Astrocyte of the spinal cord (primary cell): Measurements from ENCODE around the gene CD74.

Source experiments
- DNase-seq: peaks from one replicate; pipeline ENCODE4 v3.0.0; 2011; ENCODE audit warnings: low read depth, low spot score
- H3K4me3 ChIP-seq: 2 replicates; pipeline ENCODE4 v1.5.1; 2011; ENCODE audit warnings: low read depth, mild to moderate bottlenecking, low read length, moderate library complexity
- in situ Hi-C: cut with HindIII; loops from 2 replicates; pipeline ENCODE4 v1.10.0; 2017; ENCODE audit warnings: low sequenced_read_pairs
- TF ChIP-seq, protein P1 (sequence below): IDR thresholded peaks from 2 replicates; pipeline ENCODE4 v1.5.1; 2012; ENCODE audit warnings: low read depth, mild to moderate bottlenecking, low read length, inconsistent platforms

The CD74 gene

DNA sequence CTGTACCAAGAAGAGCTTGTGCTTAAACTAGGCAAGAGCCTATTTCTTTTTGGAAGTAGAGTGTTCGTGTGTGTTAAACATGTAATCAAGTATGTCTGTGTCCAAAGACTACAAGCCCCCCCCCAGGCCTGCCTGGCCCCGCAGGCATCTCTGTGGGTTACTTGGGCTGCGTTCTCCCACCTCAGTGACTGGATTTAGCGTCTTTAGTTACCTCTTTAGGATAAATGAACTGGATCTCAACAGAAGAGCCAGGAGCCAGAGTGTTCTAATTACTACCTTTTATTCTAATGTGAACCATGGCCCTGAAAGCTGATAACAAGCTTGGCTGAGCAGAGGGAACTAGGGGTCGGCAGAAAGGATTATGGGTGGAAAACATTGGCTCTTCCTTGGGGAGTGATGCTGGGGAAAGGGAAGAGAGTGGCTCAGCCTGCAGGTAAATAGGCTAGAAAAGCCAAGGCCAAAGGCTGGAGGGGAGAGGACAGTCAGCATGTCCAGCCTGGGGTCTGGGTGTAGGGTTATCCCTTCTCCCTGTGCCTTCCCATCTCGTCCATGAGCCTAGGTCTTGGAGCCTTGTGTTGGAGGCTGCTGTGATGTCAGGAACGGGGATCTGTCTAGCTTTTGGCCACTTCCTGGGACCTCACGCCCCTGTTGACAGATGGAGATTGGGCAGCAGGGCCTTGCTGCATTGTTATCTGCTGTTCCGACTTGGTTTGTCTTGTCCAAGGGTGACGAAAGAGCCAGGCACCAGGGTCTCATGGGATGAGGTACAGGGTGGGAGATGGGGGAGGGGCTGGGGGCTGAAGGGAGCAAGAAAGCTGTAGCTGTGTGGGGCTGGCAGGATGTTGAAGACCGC is 11.1 kb downstream of the CD74 start:
- in situ Hi-C loops: no loop called here
- DNase-seq: no peak
- H3K4me3 ChIP-seq: no peak overlapping the region
- TF ChIP-seq, protein P1, sequence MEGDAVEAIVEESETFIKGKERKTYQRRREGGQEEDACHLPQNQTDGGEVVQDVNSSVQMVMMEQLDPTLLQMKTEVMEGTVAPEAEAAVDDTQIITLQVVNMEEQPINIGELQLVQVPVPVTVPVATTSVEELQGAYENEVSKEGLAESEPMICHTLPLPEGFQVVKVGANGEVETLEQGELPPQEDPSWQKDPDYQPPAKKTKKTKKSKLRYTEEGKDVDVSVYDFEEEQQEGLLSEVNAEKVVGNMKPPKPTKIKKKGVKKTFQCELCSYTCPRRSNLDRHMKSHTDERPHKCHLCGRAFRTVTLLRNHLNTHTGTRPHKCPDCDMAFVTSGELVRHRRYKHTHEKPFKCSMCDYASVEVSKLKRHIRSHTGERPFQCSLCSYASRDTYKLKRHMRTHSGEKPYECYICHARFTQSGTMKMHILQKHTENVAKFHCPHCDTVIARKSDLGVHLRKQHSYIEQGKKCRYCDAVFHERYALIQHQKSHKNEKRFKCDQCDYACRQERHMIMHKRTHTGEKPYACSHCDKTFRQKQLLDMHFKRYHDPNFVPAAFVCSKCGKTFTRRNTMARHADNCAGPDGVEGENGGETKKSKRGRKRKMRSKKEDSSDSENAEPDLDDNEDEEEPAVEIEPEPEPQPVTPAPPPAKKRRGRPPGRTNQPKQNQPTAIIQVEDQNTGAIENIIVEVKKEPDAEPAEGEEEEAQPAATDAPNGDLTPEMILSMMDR: no peak

DNA sequence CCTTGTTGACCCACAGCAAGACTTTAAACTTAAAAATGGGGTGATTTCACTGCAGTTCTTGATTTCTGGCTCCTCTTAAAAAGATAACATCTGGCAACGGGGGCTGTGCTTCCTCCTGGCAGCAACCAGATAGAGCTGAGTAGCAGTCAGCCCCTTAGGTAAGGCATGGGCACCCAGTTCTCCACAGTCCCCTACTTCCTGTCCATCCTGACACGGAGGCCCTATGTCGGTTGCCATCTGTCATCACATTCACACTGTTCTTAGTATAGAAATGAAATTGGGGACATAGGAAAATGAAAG is 11.7 kb downstream of the CD74 start:
- no peak overlapping the region for H3K4me3 ChIP-seq
- DNase-seq: no peak
- in situ Hi-C loops: no loop called here
- TF ChIP-seq, protein P1: no peak

DNA sequence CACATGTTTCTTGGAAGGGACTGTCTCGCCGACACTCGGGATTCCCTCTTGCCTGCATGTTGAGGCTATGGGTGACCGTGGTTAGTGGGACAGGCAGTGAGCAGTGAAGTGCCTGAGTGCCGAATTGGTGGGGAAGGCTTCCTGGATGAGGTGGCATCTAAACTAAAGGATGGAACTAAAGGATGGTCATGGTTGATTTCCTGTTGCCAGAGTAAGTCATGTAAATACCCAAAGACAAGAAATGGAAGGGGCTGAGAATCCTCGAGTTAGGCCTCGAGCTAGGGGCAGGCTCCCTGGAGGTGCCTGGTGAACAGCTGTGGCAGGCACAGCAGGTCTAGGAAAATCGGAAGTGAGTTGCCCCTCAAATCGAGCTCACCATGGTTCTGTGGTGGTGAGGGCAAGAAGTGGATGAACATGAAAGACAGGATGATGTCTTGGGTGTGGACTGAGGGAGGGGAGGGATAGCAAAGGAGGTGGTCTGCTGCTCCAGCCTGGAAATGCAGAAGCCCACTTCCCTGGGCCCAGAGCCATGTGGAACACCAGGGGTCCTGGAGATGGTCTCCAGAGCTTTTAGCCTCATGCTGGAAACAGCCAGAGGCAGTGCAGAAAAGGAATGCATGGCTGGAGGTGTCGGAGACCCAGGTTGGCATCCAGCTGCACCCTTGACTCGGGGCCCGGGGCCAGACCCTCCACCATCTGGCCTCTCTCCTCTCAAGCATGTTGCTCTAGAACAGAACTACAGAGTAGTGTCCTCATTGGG is 12.2 kb downstream of the CD74 start:
- TF ChIP-seq, protein P1: no peak
- H3K4me3 ChIP-seq: no peak overlapping the region
- in situ Hi-C loops: no loop called here
- DNase-seq: no peak

DNA sequence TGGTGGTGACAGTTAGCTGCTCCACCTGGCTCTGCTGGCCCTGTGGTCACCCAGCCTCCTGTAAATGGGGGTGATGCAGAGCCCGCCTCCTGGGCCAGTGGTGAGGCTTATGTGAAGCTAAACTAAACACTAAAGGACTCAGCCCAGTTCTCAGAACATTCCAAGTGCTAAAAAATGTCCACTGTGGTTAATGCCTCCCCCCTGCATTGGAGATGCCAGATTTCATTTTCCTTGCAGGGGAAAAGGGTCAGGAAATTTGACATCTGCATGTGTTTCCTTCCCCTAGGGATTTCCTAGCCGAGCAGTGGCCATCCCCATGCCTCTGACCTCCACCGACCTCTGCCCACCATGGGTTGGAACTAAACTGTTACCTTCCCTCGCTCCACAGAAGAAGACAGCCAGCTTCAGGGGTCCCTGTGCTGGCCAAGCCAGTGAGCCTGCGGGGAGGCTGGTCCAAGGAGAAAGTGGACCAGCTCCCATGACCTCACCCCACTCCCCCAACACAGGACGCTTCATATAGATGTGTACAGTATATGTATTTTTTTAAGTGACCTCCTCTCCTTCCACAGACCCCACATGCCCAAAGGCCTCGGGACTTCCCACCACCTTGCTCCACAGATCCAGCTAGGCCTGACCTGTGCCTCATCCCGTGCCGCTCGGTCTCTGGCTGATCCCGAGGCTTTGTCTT is 13.0 kb downstream of the CD74 start:
- TF ChIP-seq, protein P1: no peak
- no peak for DNase-seq
- H3K4me3 ChIP-seq: no peak overlapping the region
- in situ Hi-C loops: no loop called here

DNA sequence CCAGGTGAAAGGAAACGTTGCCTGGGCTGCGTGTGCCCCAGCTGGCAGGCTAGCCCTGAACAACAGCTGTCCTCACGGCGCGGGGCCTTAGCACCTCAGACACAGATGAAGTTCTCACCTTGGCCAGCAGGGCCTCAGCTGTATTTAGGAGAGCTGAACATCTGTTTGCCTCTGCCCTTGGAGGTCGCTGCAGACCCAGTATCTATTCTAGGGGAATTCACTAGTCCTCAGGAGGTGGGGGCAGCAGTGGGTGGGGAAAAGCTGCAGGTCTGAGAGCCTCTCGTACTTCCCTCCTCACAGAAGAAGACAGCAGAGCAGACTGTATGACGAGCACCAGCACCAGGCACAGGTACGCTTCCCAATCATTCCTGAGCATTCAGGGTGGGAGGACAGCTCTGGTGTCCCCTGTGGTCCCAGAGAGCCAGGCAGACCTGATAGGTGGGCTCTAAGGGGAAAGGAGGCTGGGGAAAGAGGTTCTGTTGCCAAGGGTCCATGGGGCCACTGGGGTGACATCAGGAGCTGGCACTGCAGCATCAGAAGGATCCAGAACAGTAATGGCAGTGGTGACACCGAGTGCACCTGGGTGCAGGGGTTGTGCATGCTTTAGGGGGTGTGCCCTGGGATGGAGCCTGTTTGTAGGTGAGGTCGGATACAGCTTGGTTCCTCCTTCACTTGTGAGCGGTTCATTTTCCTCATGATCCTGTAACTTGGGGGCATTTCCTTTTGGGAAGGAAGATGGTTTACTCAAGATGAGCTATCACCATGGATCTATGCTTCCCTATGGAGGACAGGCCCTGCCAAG is 13.8 kb downstream of the CD74 start:
- in situ Hi-C loops: no loop called here
- DNase-seq: no peak
- TF ChIP-seq, protein P1: peak; percentile 32
- no peak overlapping the region for H3K4me3 ChIP-seq
